ENCODE results near the gene MED27.
A peak's percentile ranks its signal among the peaks of the same experiment; 100 is the strongest.

Gene MED27

GRCh38 chr9:132099741-132100407 lies 20.2 kb upstream of the MED27 start:
- no peak overlapping the region for H3K4me3 ChIP-seq (ENCODE audit: low read depth, low read length)
- in situ Hi-C loops (cut with HindIII; ENCODE audit: low sequenced_read_pairs), result loop anchor here (25.0 kb wide), 1 partner anchor 288 kb away; no protein-coding TSS in a partner anchor
- DNase-seq (ENCODE audit: low read depth), result no peak
- TF ChIP-seq, protein P1, sequence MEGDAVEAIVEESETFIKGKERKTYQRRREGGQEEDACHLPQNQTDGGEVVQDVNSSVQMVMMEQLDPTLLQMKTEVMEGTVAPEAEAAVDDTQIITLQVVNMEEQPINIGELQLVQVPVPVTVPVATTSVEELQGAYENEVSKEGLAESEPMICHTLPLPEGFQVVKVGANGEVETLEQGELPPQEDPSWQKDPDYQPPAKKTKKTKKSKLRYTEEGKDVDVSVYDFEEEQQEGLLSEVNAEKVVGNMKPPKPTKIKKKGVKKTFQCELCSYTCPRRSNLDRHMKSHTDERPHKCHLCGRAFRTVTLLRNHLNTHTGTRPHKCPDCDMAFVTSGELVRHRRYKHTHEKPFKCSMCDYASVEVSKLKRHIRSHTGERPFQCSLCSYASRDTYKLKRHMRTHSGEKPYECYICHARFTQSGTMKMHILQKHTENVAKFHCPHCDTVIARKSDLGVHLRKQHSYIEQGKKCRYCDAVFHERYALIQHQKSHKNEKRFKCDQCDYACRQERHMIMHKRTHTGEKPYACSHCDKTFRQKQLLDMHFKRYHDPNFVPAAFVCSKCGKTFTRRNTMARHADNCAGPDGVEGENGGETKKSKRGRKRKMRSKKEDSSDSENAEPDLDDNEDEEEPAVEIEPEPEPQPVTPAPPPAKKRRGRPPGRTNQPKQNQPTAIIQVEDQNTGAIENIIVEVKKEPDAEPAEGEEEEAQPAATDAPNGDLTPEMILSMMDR (IDR thresholded peaks at IDR 0.05; ENCODE audit: low read depth, low read length, missing control alignments), result no peak

DNA sequence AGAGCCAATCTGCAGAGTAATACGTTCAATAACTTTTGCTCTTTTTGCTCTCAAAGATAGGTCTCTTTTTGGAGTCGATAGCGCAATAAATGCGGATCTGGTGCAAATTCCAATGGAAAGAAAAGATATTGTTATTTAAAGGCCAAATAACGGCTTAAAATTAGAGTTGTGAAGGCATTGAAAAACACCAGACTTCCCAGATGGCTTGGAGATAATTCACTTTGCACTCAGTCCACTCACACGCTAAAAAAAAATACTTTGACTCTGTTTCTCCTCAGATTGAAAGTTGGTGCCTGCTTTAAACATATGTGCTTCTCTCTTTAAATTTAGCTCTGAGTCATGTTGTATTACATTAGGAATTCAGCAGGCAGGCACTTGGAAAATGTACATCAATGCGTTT lies 19.5 kb upstream of the MED27 start:
- in situ Hi-C loops (cut with HindIII; ENCODE audit: low sequenced_read_pairs), result no loop called here
- H3K4me3 ChIP-seq (ENCODE audit: low read depth, low read length), result no peak overlapping the region
- TF ChIP-seq, protein P1 (IDR thresholded peaks at IDR 0.05; ENCODE audit: low read depth, low read length, missing control alignments), result no peak
- DNase-seq (ENCODE audit: low read depth), result no peak

DNA sequence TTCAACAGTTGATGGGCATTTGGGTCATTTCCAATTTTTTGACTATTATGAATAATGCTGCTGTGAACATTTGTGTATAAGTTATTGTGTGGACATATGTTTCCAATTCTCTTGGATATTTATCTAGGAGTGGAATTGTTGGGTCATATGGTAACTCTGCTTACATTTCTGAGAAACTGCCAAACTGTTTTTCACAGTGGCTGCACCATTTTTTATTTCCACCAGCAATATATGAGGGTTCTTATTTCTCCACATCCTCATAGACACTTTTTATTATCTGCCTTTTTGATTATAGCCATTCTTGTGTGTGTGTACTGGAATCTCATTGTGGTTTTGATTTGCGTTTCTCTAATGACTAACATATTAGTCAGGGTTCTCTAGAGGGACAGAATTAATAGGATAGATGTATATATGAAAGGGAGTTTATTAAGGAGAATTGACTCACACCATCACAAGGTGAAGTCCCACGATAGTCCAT lies 14.7 kb upstream of the MED27 start:
- TF ChIP-seq, protein P1 (IDR thresholded peaks at IDR 0.05; ENCODE audit: low read depth, low read length, missing control alignments), result no peak
- DNase-seq (ENCODE audit: low read depth), result peak; percentile 62
- H3K4me3 ChIP-seq (ENCODE audit: low read depth, low read length), result no peak overlapping the region
- in situ Hi-C loops (cut with HindIII; ENCODE audit: low sequenced_read_pairs), result no loop called here

- TF ChIP-seq, protein P1 (IDR thresholded peaks at IDR 0.05; ENCODE audit: low read depth, low read length, missing control alignments), result no peak
- H3K4me3 ChIP-seq (ENCODE audit: low read depth, low read length), result no peak overlapping the region
- in situ Hi-C loops (cut with HindIII; ENCODE audit: low sequenced_read_pairs), result no loop called here
- no peak for DNase-seq (ENCODE audit: low read depth)
Measured at GRCh38 chr9:132090771-132091170, 11.1 kb upstream of the MED27 start.

GRCh38 chr9:132087438-132088030 lies 7.9 kb upstream of the MED27 start:
- no peak overlapping the region for H3K4me3 ChIP-seq (ENCODE audit: low read depth, low read length)
- no peak for DNase-seq (ENCODE audit: low read depth)
- in situ Hi-C loops (cut with HindIII; ENCODE audit: low sequenced_read_pairs), result no loop called here
- TF ChIP-seq, protein P1 (IDR thresholded peaks at IDR 0.05; ENCODE audit: low read depth, low read length, missing control alignments), result no peak

GRCh38 chr9:132082188-132082587 lies 2.5 kb upstream of the MED27 start:
- no peak for DNase-seq (ENCODE audit: low read depth)
- in situ Hi-C loops (cut with HindIII; ENCODE audit: low sequenced_read_pairs), result no loop called here
- TF ChIP-seq, protein P1 (IDR thresholded peaks at IDR 0.05; ENCODE audit: low read depth, low read length, missing control alignments), result no peak
- H3K4me3 ChIP-seq (ENCODE audit: low read depth, low read length), result no peak overlapping the region
